K562 (cell line): Measurements from ENCODE around the gene CLEC3B. TPM values are rescaled to one million over a fixed set of nuclear protein-coding genes. Genes with fewer than 3 reads are reported as not detected.
A peak's percentile ranks its signal among the peaks of the same experiment; 100 is the strongest.

Experiments used
- ATF7 ChIP-seq: fragments of 450-650 bp; IDR thresholded peaks from 2 replicates; pipeline ENCODE4 v1.7.1; 2014; ENCODE audit warnings: mild to moderate bottlenecking, moderate library complexity
- C11orf30 ChIP-seq: fragments of 450-650 bp; IDR thresholded peaks from 2 replicates; pipeline ENCODE4 v1.6.1; 2016; ENCODE audit warnings: low read depth, mild to moderate bottlenecking
- FOSL1 ChIP-seq: fragments of 200-800 bp; sonication (Bioruptor generic); conservative IDR thresholded peaks from 2 replicates; pipeline ENCODE4 v1.6.1; 2016; ENCODE audit warnings: missing genetic modification characterization, missing compliant biosample characterization
- MAZ ChIP-seq, 2 experiments: fragments of 450-650 bp in 1 of 2; sonication (generic) in 1 of 2; formaldehyde crosslinking; IDR thresholded peaks in 1 of 2; conservative IDR thresholded peaks in 1 of 2; 2 replicates each; pipeline versions ENCODE4 v1.4.0 to v1.5.0; 2020; ENCODE audit warnings: mild to moderate bottlenecking in 1 of 2, missing genetic modification reagents in 1 of 2
- NFYB ChIP-seq: IDR thresholded peaks from 2 replicates; pipeline ENCODE4 v1.6.1; 2011; ENCODE audit warnings: mild to moderate bottlenecking, moderate library complexity; ENCODE audit not compliant: insufficient read length; ENCODE audit errors: extremely low read depth
- SMARCA4 ChIP-seq: fragments of 450-650 bp; IDR thresholded peaks from 2 replicates; pipeline ENCODE4 v1.6.1; 2016
- VEZF1 ChIP-seq: fragments of 200-800 bp; sonication (Bioruptor generic); IDR thresholded peaks from 2 replicates; pipeline ENCODE4 v1.6.1; 2017; ENCODE audit warnings: missing genetic modification characterization, missing compliant biosample characterization
- ZNF280A ChIP-seq: fragments of 450-650 bp; IDR thresholded peaks from 2 replicates; pipeline ENCODE4 v1.6.1; 2018; ENCODE audit warnings: mild to moderate bottlenecking, low read depth; ENCODE audit not compliant: partially characterized antibody
- polyA plus RNA-seq, 8 experiments: library from polyadenylated mRNA; depleted of rRNA in 4 of 8; stranded (reverse) in 5 of 8; unstranded in 3 of 8; fragments of >200 nt; fragmentation: Nextera tagmentation in 2 of 8; fragmentation: Illumina TruSeq in 1 of 8; extraction: Ambion mirVana in 2 of 8; extraction: Trizol in 1 of 8; gene quantifications; 2 replicates each; pipeline versions ENCODE4 v1.2.1 to v1.2.3, GENCODE V29; 2011 to 2014; ENCODE audit warnings: inconsistent platforms in 1 of 8, missing spikeins in 1 of 8
- total RNA-seq, 7 experiments: library from RNA; depleted of rRNA in 6 of 7; stranded (reverse); fragments of >200 nt in 6 of 7; fragmentation: Illumina TruSeq in 2 of 7; extraction: Trizol in 2 of 7; gene quantifications; 2 replicates each; pipeline versions ENCODE4 v1.2.1 to v1.2.3, GENCODE V29; 2011 to 2021; ENCODE audit warnings: low replicate concordance in 1 of 7

Gene CLEC3B
- total and polyA plus RNA-seq, 9 of the 15 experiments (the other 6 are each of a cell fraction or from before 2014, with no cell fraction given), result not detected

- peak; percentile 68 for TF ChIP-seq FOSL1 (tag)
- TF ChIP-seq MAZ (CRISPR knock-in tag; conservative IDR thresholded peaks at IDR 0.05 in 1 of 2, IDR thresholded peaks at IDR 0.05 in 1 of 2), result peak in 1 of 2 experiments; percentile 83; a peak in 2 of 4 replicates
- peak; percentile 4 for TF ChIP-seq NFYB
- 0 out of 2 replicates have a peak, but pooled peaks have one; percentile 16 for TF ChIP-seq VEZF1 (CRISPR knock-in tag)
- peak; percentile 88 for TF ChIP-seq SMARCA4
- peak; percentile 80 for TF ChIP-seq ATF7
- peak; percentile 24 for TF ChIP-seq ZNF280A
- TF ChIP-seq C11orf30, result peak; percentile 94
These were observed 27.7 kb downstream of the CLEC3B start (continued) for GRCh38 chr3:45053805-45054195.
